HCT116 (cell line): ENCODE measurements around the gene EYA4. TPM values are rescaled to one million over a fixed set of nuclear protein-coding genes. Genes with fewer than 3 reads are reported as not detected.

ENCODE experiments used
- ATAC-seq: fragments of 200-7000 bp; cut with Tn5 transposase; 2 replicates; pipeline ENCODE4 v1.9.1; 2020; ENCODE audit warnings: mild to moderate bottlenecking, moderate library complexity
- BruUV-seq: library from RNA; stranded (reverse); fragments of 400-500 nt; replicated peaks from 2 replicates; lab custom pipeline; 2021; lab: Mats Ljungman, UMichigan
- CTCF ChIA-PET: fragments of 300-600 bp; sonication (Branson Sonifier 250); formaldehyde crosslinking; loops from one replicate; lab custom pipeline; 2021; ENCODE audit warnings: antibody characterized with exemption; lab: Charles Lee
- POLR2A ChIA-PET: fragments of 300-600, 350-600 bp; sonication (Branson Sonifier 250); formaldehyde crosslinking; loops from one replicate; lab custom pipeline; 2021; ENCODE audit warnings: antibody characterized with exemption; lab: Charles Lee
- RAD21 ChIA-PET, 2 experiments: fragments of 300-600 bp; sonication (Branson Sonifier 250); formaldehyde crosslinking; loops; one replicate each; lab custom pipeline; 2023; ENCODE audit warnings: low total read pairs in 2 of 2; ENCODE audit not compliant: uncharacterized antibody in 2 of 2, unreplicated experiment in 2 of 2, low non-redundant PET in 1 of 2; lab: Charles Lee
- DNase-seq: peaks from one replicate; pipeline ENCODE4 v3.0.0-alpha.2; 2010; ENCODE audit warnings: low read depth, low spot score
- H2AFZ ChIP-seq: fragments of 200-600 bp; shearing (Covaris generic), sonication (generic); 2 replicates; pipeline ENCODE4 v1.6.1; 2017; ENCODE audit warnings: low read depth, mixed run types, mixed read lengths, antibody characterized with exemption, low read length; ENCODE audit not compliant: poor library complexity, severe bottlenecking
- H3K27ac ChIP-seq: 2 replicates; pipeline ENCODE4 v1.5.1; 2012; ENCODE audit warnings: low read depth, low read length
- H3K27me3 ChIP-seq: fragments of 200-600 bp; sonication (generic); 2 replicates; pipeline ENCODE4 v1.6.1; 2016; ENCODE audit warnings: mixed run types, low read length, mixed read lengths; ENCODE audit not compliant: insufficient read depth
- H3K36me3 ChIP-seq, 2 experiments: fragments of 200-500 bp in 1 of 2; fragments of 200-600 bp in 1 of 2; sonication (Bioruptor generic) in 1 of 2; sonication (generic) in 1 of 2; 2 replicates each; pipeline versions ENCODE4 v1.5.1 to v1.6.1; 2014 to 2016; ENCODE audit warnings: low read length in 2 of 2, inconsistent platforms in 1 of 2, mixed read lengths in 1 of 2, mixed run types in 1 of 2; ENCODE audit not compliant: insufficient read depth in 2 of 2, control insufficient read depth in 1 of 2
- H3K4me1 ChIP-seq, 2 experiments: fragments of 200-600 bp in 1 of 2; sonication (generic) in 1 of 2; 2 replicates each; pipeline versions ENCODE4 v1.5.1 to v1.6.1; 2012 to 2017; ENCODE audit warnings: low read length in 2 of 2, inconsistent platforms in 1 of 2, mild to moderate bottlenecking in 1 of 2, mixed read lengths in 1 of 2, mixed run types in 1 of 2, moderate library complexity in 1 of 2; ENCODE audit not compliant: insufficient read depth in 2 of 2, control insufficient read depth in 1 of 2
- H3K4me2 ChIP-seq: fragments of 200-600 bp; sonication (generic); 2 replicates; pipeline ENCODE4 v1.6.1; 2017; ENCODE audit warnings: mixed run types, low read length, mixed read lengths
- H3K4me3 ChIP-seq, 2 experiments: fragments of 200-600 bp in 1 of 2; sonication (generic) in 1 of 2; replicated peaks in 1 of 2; 2 replicates each; pipeline ENCODE4 v1.5.1; 2011 to 2016; ENCODE audit warnings: low read length in 2 of 2, control low read depth in 1 of 2, low read depth in 1 of 2, mild to moderate bottlenecking in 1 of 2, mixed read lengths in 1 of 2, mixed run types in 1 of 2
- H3K79me2 ChIP-seq: fragments of 200-600 bp; sonication (generic); 2 replicates; pipeline ENCODE4 v1.6.1; 2017; ENCODE audit warnings: mild to moderate bottlenecking, mixed run types, low read length, moderate library complexity, mixed read lengths; ENCODE audit not compliant: insufficient read depth
- H3K9ac ChIP-seq: fragments of 200-600 bp; sonication (generic); 2 replicates; pipeline ENCODE4 v1.6.1; 2016; ENCODE audit warnings: low read length, mixed read lengths
- H3K9me2 ChIP-seq: fragments of 200-600 bp; sonication (generic), shearing (Covaris generic); 2 replicates; pipeline ENCODE4 v1.6.1; 2017; ENCODE audit warnings: mixed run types, mild to moderate bottlenecking, moderate library complexity; ENCODE audit not compliant: insufficient read depth
- H3K9me3 ChIP-seq, 2 experiments: fragments of 200-500 bp in 1 of 2; fragments of 200-600 bp in 1 of 2; sonication (Bioruptor generic) in 1 of 2; sonication (generic) in 1 of 2; 2 replicates each; pipeline ENCODE4 v1.6.1; 2014 to 2017; ENCODE audit warnings: low read length in 2 of 2, mixed read lengths in 2 of 2, inconsistent platforms in 1 of 2, low read depth in 1 of 2, mild to moderate bottlenecking in 1 of 2, mixed run types in 1 of 2, moderate library complexity in 1 of 2; ENCODE audit not compliant: control insufficient read depth in 1 of 2, insufficient read depth in 1 of 2
- H4K20me1 ChIP-seq: fragments of 200-600 bp; sonication (generic), shearing (Covaris generic); 2 replicates; pipeline ENCODE4 v1.6.1; 2017; ENCODE audit warnings: mixed run types, mild to moderate bottlenecking, moderate library complexity; ENCODE audit not compliant: insufficient read depth
- ATF3 ChIP-seq: IDR thresholded peaks from 2 replicates; pipeline ENCODE4 v1.6.1; 2012
- CBX3 ChIP-seq: IDR thresholded peaks from 2 replicates; pipeline ENCODE4 v1.6.1; 2012; ENCODE audit warnings: low read depth
- CEBPB ChIP-seq: IDR thresholded peaks from 2 replicates; pipeline ENCODE4 v1.6.1; 2012; ENCODE audit warnings: low read depth
- EZH2 ChIP-seq: fragments of 200-600 bp; sonication (generic); IDR thresholded peaks from 2 replicates; pipeline ENCODE4 v1.6.1; 2017; ENCODE audit warnings: antibody characterized with exemption, mixed run types
- EZH2phosphoT487 ChIP-seq: fragments of 200-600 bp; IDR thresholded peaks from 2 replicates; pipeline ENCODE4 v1.6.1; 2018; ENCODE audit warnings: antibody characterized with exemption, borderline replicate concordance
- FOSL1 ChIP-seq: IDR thresholded peaks from 2 replicates; pipeline ENCODE4 v1.6.1; 2012; ENCODE audit warnings: low read depth
- JUND ChIP-seq: IDR thresholded peaks from 2 replicates; pipeline ENCODE4 v1.6.1; 2012
- MAX ChIP-seq: IDR thresholded peaks from 2 replicates; pipeline ENCODE4 v1.6.1; 2012
- POLR2A ChIP-seq: IDR thresholded peaks from 2 replicates; pipeline ENCODE4 v1.7.0; 2011; ENCODE audit warnings: borderline replicate concordance; ENCODE audit not compliant: insufficient read depth, insufficient read length; ENCODE audit errors: extremely low read depth
- POLR2AphosphoS5 ChIP-seq: IDR thresholded peaks from 2 replicates; pipeline ENCODE4 v1.6.1; 2011; ENCODE audit warnings: mild to moderate bottlenecking, low read depth, low read length, moderate library complexity
- RAD21 ChIP-seq: IDR thresholded peaks from 2 replicates; pipeline ENCODE4 v1.6.1; 2012; ENCODE audit warnings: low read depth, mild to moderate bottlenecking
- REST ChIP-seq: IDR thresholded peaks from 2 replicates; pipeline ENCODE4 v1.6.1; 2012; ENCODE audit warnings: low read depth
- SIN3A ChIP-seq: IDR thresholded peaks from 2 replicates; pipeline ENCODE4 v1.6.1; 2012; ENCODE audit warnings: low read depth
- SP1 ChIP-seq: IDR thresholded peaks from 2 replicates; pipeline ENCODE4 v1.6.1; 2012; ENCODE audit warnings: low read depth
- SRF ChIP-seq: IDR thresholded peaks from 2 replicates; pipeline ENCODE4 v1.6.1; 2012; ENCODE audit warnings: low read depth
- TCF7L2 ChIP-seq: IDR thresholded peaks from 2 replicates; pipeline ENCODE4 v1.7.0; 2011; ENCODE audit warnings: borderline replicate concordance, inconsistent platforms; ENCODE audit not compliant: insufficient read depth, insufficient read length; ENCODE audit errors: extremely low read depth
- ZBTB33 ChIP-seq: IDR thresholded peaks from 2 replicates; pipeline ENCODE4 v1.6.1; 2011; ENCODE audit warnings: mild to moderate bottlenecking, low read length, moderate library complexity; ENCODE audit not compliant: insufficient replicate concordance; ENCODE audit errors: extremely low read depth
- ZNF274 ChIP-seq: fragments of 200-500 bp; sonication (Bioruptor generic); IDR thresholded peaks from 2 replicates; pipeline ENCODE4 v1.6.1; 2014; ENCODE audit warnings: mild to moderate bottlenecking, low read depth, low read length, inconsistent platforms
- intact Hi-C: fragments of 100-400 bp; cut with micrococcal nuclease; formaldehyde crosslinking; loops from 2 replicates; pipeline ENCODE4 v1.10.0; 2022
- total RNA-seq: library from RNA; stranded (reverse); gene quantifications from one replicate; pipeline ENCODE4 v1.2.1, GENCODE V29; 2021; ENCODE audit not compliant: unreplicated experiment
- TF ChIP-seq, protein P1 (sequence below), 3 experiments: fragments of 200-600 bp in 1 of 3; sonication (generic) in 1 of 3; IDR thresholded peaks in 2 of 3; conservative IDR thresholded peaks in 1 of 3; 2 replicates each; pipeline ENCODE4 v1.5.1; 2012 to 2017; ENCODE audit warnings: low read depth in 2 of 3, low read length in 2 of 3, antibody characterized with exemption in 1 of 3, borderline replicate concordance in 1 of 3, control low read depth in 1 of 3, mild to moderate bottlenecking in 1 of 3, mixed read lengths in 1 of 3, mixed run types in 1 of 3, moderate library complexity in 1 of 3; ENCODE audit not compliant: insufficient read depth in 1 of 3

EYA4 gene
- total RNA-seq, 1 experiment from 2014 or later: not detected

GRCh38 chr6:133306931-133307330, 65.8 kb downstream of the EYA4 start (continued):
- TF ChIP-seq, protein P1, sequence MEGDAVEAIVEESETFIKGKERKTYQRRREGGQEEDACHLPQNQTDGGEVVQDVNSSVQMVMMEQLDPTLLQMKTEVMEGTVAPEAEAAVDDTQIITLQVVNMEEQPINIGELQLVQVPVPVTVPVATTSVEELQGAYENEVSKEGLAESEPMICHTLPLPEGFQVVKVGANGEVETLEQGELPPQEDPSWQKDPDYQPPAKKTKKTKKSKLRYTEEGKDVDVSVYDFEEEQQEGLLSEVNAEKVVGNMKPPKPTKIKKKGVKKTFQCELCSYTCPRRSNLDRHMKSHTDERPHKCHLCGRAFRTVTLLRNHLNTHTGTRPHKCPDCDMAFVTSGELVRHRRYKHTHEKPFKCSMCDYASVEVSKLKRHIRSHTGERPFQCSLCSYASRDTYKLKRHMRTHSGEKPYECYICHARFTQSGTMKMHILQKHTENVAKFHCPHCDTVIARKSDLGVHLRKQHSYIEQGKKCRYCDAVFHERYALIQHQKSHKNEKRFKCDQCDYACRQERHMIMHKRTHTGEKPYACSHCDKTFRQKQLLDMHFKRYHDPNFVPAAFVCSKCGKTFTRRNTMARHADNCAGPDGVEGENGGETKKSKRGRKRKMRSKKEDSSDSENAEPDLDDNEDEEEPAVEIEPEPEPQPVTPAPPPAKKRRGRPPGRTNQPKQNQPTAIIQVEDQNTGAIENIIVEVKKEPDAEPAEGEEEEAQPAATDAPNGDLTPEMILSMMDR (IDR thresholded peaks at IDR 0.05 in 2 of 3, conservative IDR thresholded peaks at IDR 0.05 in 1 of 3; ENCODE audit: borderline replicate concordance in 1 of 3, insufficient read depth in 1 of 3, low read depth in 2 of 3, low read length in 2 of 3): no peak
- TF ChIP-seq EZH2 (no peak), SIN3A (no peak), EZH2phosphoT487 (no peak), JUND (no peak), ZNF274 (no peak)

- H3K9me2 ChIP-seq: no peaks in the 10 kb centered on the region; the same call in 1 of the 2 replicates
- no TSS peak for BruUV-seq
- ChIA-PET CTCF (interaction anchor here (0.7 kb wide), 1 partner anchor 24 kb away, joined by 3 read pairs; no protein-coding TSS in a partner anchor), POLR2A (no interaction called here), RAD21 (no interaction called here)
- H2AFZ ChIP-seq: no peak overlapping the region
- no peak overlapping the region for H3K4me2 ChIP-seq
- no peak overlapping the region for H3K27ac ChIP-seq
- no peaks in the 10 kb centered on the region for H3K4me1 ChIP-seq
- no peaks in the 10 kb centered on the region for H3K36me3 ChIP-seq
- H3K79me2 ChIP-seq: no peaks in the 10 kb centered on the region
- no peak overlapping the region for H3K4me3 ChIP-seq
- DNase-seq: no peak
- H3K9me3 ChIP-seq: no peaks in the 10 kb centered on the region
- H4K20me1 ChIP-seq: no peaks in the 10 kb centered on the region
- ATAC-seq: no peak
- TF ChIP-seq MAX (no peak), EZH2phosphoT487 (no peak), ZBTB33 (no peak), CBX3 (no peak), POLR2A (no peak), EZH2 (no peak), POLR2AphosphoS5 (no peak), RAD21 (no peak), SRF (no peak), SP1 (no peak), CEBPB (no peak), ZNF274 (no peak), REST (no peak), ATF3 (no peak), FOSL1 (no peak), TCF7L2 (no peak)
- peaks cover 10% of the 10 kb centered on the region; the same call in 1 of the 2 replicates for H3K27me3 ChIP-seq
- H3K9ac ChIP-seq: no peak overlapping the region
- intact Hi-C loops: no loop called here
Observed at GRCh38 chr6:133309579-133309978, 68.4 kb downstream of the EYA4 start.
